ENCODE results near the gene TSPEAR. TPM values are rescaled to one million over a fixed set of nuclear protein-coding genes. Genes with fewer than 3 reads are reported as not detected.
"Not testable (repeated sequence)": the region's sequence is repeated elsewhere in the genome, so short reads cannot be mapped to it uniquely, and the experiment has no call there.

TSPEAR gene
- total RNA-seq, 2 experiments from 2014 or later = not detected

- Mint-ChIP-seq H3K27ac (no peak overlapping the region), H3K4me3 (no peak overlapping the region), H3K4me1 (no peaks in the 10 kb centered on the region), H3K9me3 (ENCODE audit: low read depth) (peaks cover 5% of the 10 kb centered on the region), H3K36me3 (no peaks in the 10 kb centered on the region), H3K27me3 (peaks cover 3% of the 10 kb centered on the region)
- CTCF ChIA-PET = no interaction called here
- ATAC-seq = no peak
- peak; percentile 39 for DNase-seq
Measured at GRCh38 chr21:44571844-44572782, 139.3 kb downstream of the TSPEAR start.

- no peak overlapping the region for H3K4me3 Mint-ChIP-seq
- H3K9me3 Mint-ChIP-seq (ENCODE audit: low read depth) = peaks cover 2% of the 10 kb centered on the region
- ATAC-seq (no peak), DNase-seq (peak; percentile 16)
- H3K4me1 Mint-ChIP-seq = no peaks in the 10 kb centered on the region
- H3K27me3 Mint-ChIP-seq = peaks cover 3% of the 10 kb centered on the region
- CTCF ChIA-PET = no interaction called here
- no peak overlapping the region for H3K27ac Mint-ChIP-seq
- no peaks in the 10 kb centered on the region for H3K36me3 Mint-ChIP-seq
Measured at GRCh38 chr21:44571296-44571695, 140.1 kb downstream of the TSPEAR start.

GRCh38 chr21:44569861-44570517, 141.4 kb downstream of the TSPEAR start:
- Mint-ChIP-seq H3K36me3 (no peaks in the 10 kb centered on the region), H3K4me3 (no peak overlapping the region), H3K27me3 (peaks cover 3% of the 10 kb centered on the region), H3K27ac (no peak overlapping the region), H3K4me1 (peaks cover 6% of the 10 kb centered on the region), H3K9me3 (ENCODE audit: low read depth) (no peaks in the 10 kb centered on the region)
- ATAC-seq (no peak), DNase-seq (peak; percentile 34)
- CTCF ChIA-PET = no interaction called here

GRCh38 chr21:44568667-44569556, 142.5 kb downstream of the TSPEAR start:
- peaks cover 12% of the 10 kb centered on the region for H3K4me1 Mint-ChIP-seq

GRCh38 chr21:44568261-44568660, 143.1 kb downstream of the TSPEAR start:
- no peak for ATAC-seq
- peak; percentile 31 for DNase-seq
- CTCF ChIA-PET = no interaction called here
- Mint-ChIP-seq H3K4me3 (no peak overlapping the region), H3K4me1 (peaks cover 12% of the 10 kb centered on the region), H3K36me3 (peaks cover 3% of the 10 kb centered on the region), H3K27ac (no peak overlapping the region), H3K9me3 (ENCODE audit: low read depth) (no peaks in the 10 kb centered on the region), H3K27me3 (no peaks in the 10 kb centered on the region)

More at GRCh38 chr21:44568667-44569556, 142.5 kb downstream of the TSPEAR start:
- peak overlapping the region; percentile 42 for H3K27ac Mint-ChIP-seq
- CTCF ChIA-PET = no interaction called here
- ATAC-seq (no peak), DNase-seq (peak; percentile 34)
- H3K36me3 Mint-ChIP-seq = peaks cover under 1% of the 10 kb centered on the region
- no peak overlapping the region for H3K4me3 Mint-ChIP-seq
- no peaks in the 10 kb centered on the region for H3K27me3 Mint-ChIP-seq
- H3K9me3 Mint-ChIP-seq (ENCODE audit: low read depth) = no peaks in the 10 kb centered on the region

- Mint-ChIP-seq H3K9me3 (ENCODE audit: low read depth) (no peaks in the 10 kb centered on the region), H3K4me1 (peaks cover 12% of the 10 kb centered on the region), H3K27ac (no peak overlapping the region), H3K27me3 (peaks cover under 1% of the 10 kb centered on the region), H3K4me3 (no peak overlapping the region), H3K36me3 (peaks cover 4% of the 10 kb centered on the region)
- ATAC-seq = no peak
- DNase-seq = no peak
- CTCF ChIA-PET = no interaction called here
Measured at GRCh38 chr21:44567481-44568171, 143.7 kb downstream of the TSPEAR start.

GRCh38 chr21:44566403-44566802, 145.0 kb downstream of the TSPEAR start:
- DNase-seq = no peak
- Mint-ChIP-seq H3K4me3 (no peak overlapping the region), H3K27me3 (peaks cover 5% of the 10 kb centered on the region), H3K9me3 (ENCODE audit: low read depth) (no peaks in the 10 kb centered on the region), H3K27ac (no peak overlapping the region), H3K4me1 (peaks cover 12% of the 10 kb centered on the region), H3K36me3 (peaks cover 9% of the 10 kb centered on the region)
- ATAC-seq = no peak
- CTCF ChIA-PET = no interaction called here

- peaks cover 12% of the 10 kb centered on the region for H3K4me1 Mint-ChIP-seq
- H3K4me3 Mint-ChIP-seq = peak overlapping the region; percentile 44
- DNase-seq (no peak), ATAC-seq (peak; percentile 67)
- peak overlapping the region; percentile 84 for H3K27ac Mint-ChIP-seq
- peaks cover under 1% of the 10 kb centered on the region for H3K9me3 Mint-ChIP-seq (ENCODE audit: low read depth)
- peaks cover 9% of the 10 kb centered on the region for H3K36me3 Mint-ChIP-seq
- CTCF ChIA-PET = no interaction called here
- peaks cover 17% of the 10 kb centered on the region for H3K27me3 Mint-ChIP-seq
Measured at GRCh38 chr21:44564886-44565598, 146.3 kb downstream of the TSPEAR start.

GRCh38 chr21:44564099-44564498, 147.3 kb downstream of the TSPEAR start:
- Mint-ChIP-seq H3K4me1 (peaks cover 12% of the 10 kb centered on the region), H3K36me3 (peaks cover 10% of the 10 kb centered on the region), H3K27me3 (peaks cover 17% of the 10 kb centered on the region), H3K4me3 (no peak overlapping the region), H3K27ac (no peak overlapping the region), H3K9me3 (ENCODE audit: low read depth) (peaks cover 2% of the 10 kb centered on the region)
- ATAC-seq (no peak), DNase-seq (no peak)
- CTCF ChIA-PET = no interaction called here

- DNase-seq (peak; percentile 16), ATAC-seq (no peak)
- peaks cover 8% of the 10 kb centered on the region for H3K36me3 Mint-ChIP-seq
- H3K4me1 Mint-ChIP-seq = no peaks in the 10 kb centered on the region
- no peak within 1 kb of the TSS for H3K27ac Mint-ChIP-seq
- no peak within 1 kb of the TSS for H3K4me3 Mint-ChIP-seq
- peaks cover 2% of the 10 kb centered on the region for H3K9me3 Mint-ChIP-seq (ENCODE audit: low read depth)
- CTCF ChIA-PET = no interaction called here
- peaks cover 17% of the 10 kb centered on the region for H3K27me3 Mint-ChIP-seq
Measured at GRCh38 chr21:44558695-44559094, 152.7 kb downstream of the TSPEAR start, which contains the start of gene KRTAP10-3. Gene KRTAP10-3 (minus strand): TSS chr21:44558795. CDS start chr21:44558715, 80 bp downstream.

GRCh38 chr21:44558329-44558675, 153.1 kb downstream of the TSPEAR start:
- H3K4me1 Mint-ChIP-seq; CTCF ChIA-PET; H3K4me3 Mint-ChIP-seq; ATAC-seq; H3K9me3 Mint-ChIP-seq (ENCODE audit: low read depth); H3K36me3 Mint-ChIP-seq; H3K27ac Mint-ChIP-seq: not testable (repeated sequence)
- peak; percentile 15 for DNase-seq
- peaks cover 17% of the 10 kb centered on the region for H3K27me3 Mint-ChIP-seq

GRCh38 chr21:44557491-44558328, 153.7 kb downstream of the TSPEAR start:
- Mint-ChIP-seq H3K36me3 (peaks cover 6% of the 10 kb centered on the region), H3K27me3 (peaks cover 17% of the 10 kb centered on the region), H3K9me3 (ENCODE audit: low read depth) (peaks cover 2% of the 10 kb centered on the region), H3K4me3 (no peak overlapping the region), H3K27ac (no peak overlapping the region), H3K4me1 (no peaks in the 10 kb centered on the region)
- ATAC-seq = no peak
- peak; percentile 25 for DNase-seq
- CTCF ChIA-PET = no interaction called here

All from activated CD8-positive, alpha-beta memory T cell treated with anti-CD3 and anti-CD28 coated beads, Interleukin-2, amount 10 ng/mL, durations not matched to agents 7 days and 5 days (primary cell).